ENCODE data around the gene ACAD11. TPM values are rescaled to one million over a fixed set of nuclear protein-coding genes. Genes with fewer than 3 reads are reported as not detected.

The ACAD11 gene
- total and polyA plus RNA-seq, 2 experiments from 2014 or later: 24.9 to 48.6 TPM

GRCh38 chr3:132517311-132517710 lies 142.3 kb downstream of the ACAD11 start:
- H3K4me1 ChIP-seq (ENCODE audit: insufficient read depth): no peaks in the 10 kb centered on the region
- H3K4me2 ChIP-seq: no peak overlapping the region
- H3K36me3 ChIP-seq (replicated peaks; ENCODE audit: insufficient read depth, low read depth): no peaks in the 10 kb centered on the region
- no peak overlapping the region for H2AFZ ChIP-seq
- no peaks in the 10 kb centered on the region for H3K79me2 ChIP-seq
- H3K9me3 ChIP-seq (ENCODE audit: low read depth): no peaks in the 10 kb centered on the region
- H3K9me2 ChIP-seq (replicated peaks; ENCODE audit: insufficient read depth): no peaks in the 10 kb centered on the region
- TF ChIP-seq CTCF (IDR thresholded peaks at IDR 0.05; ENCODE audit: poor library complexity): no peak
- TF ChIP-seq EZH2 (IDR thresholded peaks at IDR 0.05; ENCODE audit: borderline replicate concordance): no peak
- no peak for TF ChIP-seq EZH2phosphoT487 (IDR thresholded peaks at IDR 0.05; ENCODE audit: low read depth, severe bottlenecking, unreplicated experiment)
- no peak for DNase-seq (ENCODE audit: low spot score)
- H3K4me3 ChIP-seq: no peak overlapping the region
- no peaks in the 10 kb centered on the region for H4K20me1 ChIP-seq (ENCODE audit: insufficient read depth, poor library complexity, severe bottlenecking)
- WGBS (ENCODE audit: low lambda C conversion rate, missing lambda C conversion rate): 98% methylated on average over 2 of the region's 2 CpGs
- no peak overlapping the region for H3K27ac ChIP-seq
- no peaks in the 10 kb centered on the region for H3K27me3 ChIP-seq

- Histone ChIP-seq H3K4me1 (ENCODE audit: insufficient read depth) (no peaks in the 10 kb centered on the region), H3K79me2 (no peaks in the 10 kb centered on the region), H3K9me2 (replicated peaks; ENCODE audit: insufficient read depth) (no peaks in the 10 kb centered on the region), H3K4me3 (no peak overlapping the region), H3K4me2 (no peak overlapping the region), H4K20me1 (ENCODE audit: insufficient read depth, poor library complexity, severe bottlenecking) (no peaks in the 10 kb centered on the region), H3K36me3 (replicated peaks; ENCODE audit: insufficient read depth, low read depth) (peaks cover 8% of the 10 kb centered on the region), H3K27me3 (no peaks in the 10 kb centered on the region), H2AFZ (no peak overlapping the region), H3K27ac (no peak overlapping the region), H3K9me3 (ENCODE audit: low read depth) (no peaks in the 10 kb centered on the region)
- 96% methylated on average over 5 of the region's 5 CpGs for WGBS (ENCODE audit: low lambda C conversion rate, missing lambda C conversion rate)
- TF ChIP-seq EZH2phosphoT487 (IDR thresholded peaks at IDR 0.05; ENCODE audit: low read depth, severe bottlenecking, unreplicated experiment) (no peak), CTCF (IDR thresholded peaks at IDR 0.05; ENCODE audit: poor library complexity) (no peak), EZH2 (IDR thresholded peaks at IDR 0.05; ENCODE audit: borderline replicate concordance) (no peak)
- DNase-seq (ENCODE audit: low spot score): no peak
Measured at GRCh38 chr3:132513057-132513456, 146.6 kb downstream of the ACAD11 start.

GRCh38 chr3:132509506-132509905 lies 150.1 kb downstream of the ACAD11 start:
- H3K4me2 ChIP-seq: no peak overlapping the region
- no peak overlapping the region for H3K27ac ChIP-seq
- no peaks in the 10 kb centered on the region for H3K79me2 ChIP-seq
- H3K36me3 ChIP-seq (replicated peaks; ENCODE audit: insufficient read depth, low read depth): peaks cover 8% of the 10 kb centered on the region
- no peaks in the 10 kb centered on the region for H3K27me3 ChIP-seq
- TF ChIP-seq EZH2 (IDR thresholded peaks at IDR 0.05; ENCODE audit: borderline replicate concordance): no peak
- no peak for TF ChIP-seq EZH2phosphoT487 (IDR thresholded peaks at IDR 0.05; ENCODE audit: low read depth, severe bottlenecking, unreplicated experiment)
- no peak for TF ChIP-seq CTCF (IDR thresholded peaks at IDR 0.05; ENCODE audit: poor library complexity)
- 96% methylated on average over 1 of the region's 1 CpG for WGBS (ENCODE audit: low lambda C conversion rate, missing lambda C conversion rate)
- H3K4me1 ChIP-seq (ENCODE audit: insufficient read depth): no peaks in the 10 kb centered on the region
- H2AFZ ChIP-seq: no peak overlapping the region
- no peak for DNase-seq (ENCODE audit: low spot score)
- H3K9me3 ChIP-seq (ENCODE audit: low read depth): no peaks in the 10 kb centered on the region
- no peaks in the 10 kb centered on the region for H4K20me1 ChIP-seq (ENCODE audit: insufficient read depth, poor library complexity, severe bottlenecking)
- no peak overlapping the region for H3K4me3 ChIP-seq
- H3K9me2 ChIP-seq (replicated peaks; ENCODE audit: insufficient read depth): no peaks in the 10 kb centered on the region

GRCh38 chr3:132509096-132509495 lies 150.5 kb downstream of the ACAD11 start:
- Histone ChIP-seq H3K4me2 (no peak overlapping the region), H2AFZ (no peak overlapping the region), H3K27me3 (no peaks in the 10 kb centered on the region), H3K9me3 (ENCODE audit: low read depth) (no peaks in the 10 kb centered on the region), H3K36me3 (replicated peaks; ENCODE audit: insufficient read depth, low read depth) (peaks cover 8% of the 10 kb centered on the region), H3K4me3 (no peak overlapping the region), H3K79me2 (no peaks in the 10 kb centered on the region), H3K9me2 (replicated peaks; ENCODE audit: insufficient read depth) (no peaks in the 10 kb centered on the region), H3K27ac (no peak overlapping the region), H4K20me1 (ENCODE audit: insufficient read depth, poor library complexity, severe bottlenecking) (no peaks in the 10 kb centered on the region), H3K4me1 (ENCODE audit: insufficient read depth) (no peaks in the 10 kb centered on the region)
- 100% methylated on average over 1 of the region's 1 CpG for WGBS (ENCODE audit: low lambda C conversion rate, missing lambda C conversion rate)
- no peak for TF ChIP-seq EZH2phosphoT487 (IDR thresholded peaks at IDR 0.05; ENCODE audit: low read depth, severe bottlenecking, unreplicated experiment)
- TF ChIP-seq EZH2 (IDR thresholded peaks at IDR 0.05; ENCODE audit: borderline replicate concordance): no peak
- TF ChIP-seq CTCF (IDR thresholded peaks at IDR 0.05; ENCODE audit: poor library complexity): no peak
- DNase-seq (ENCODE audit: low spot score): no peak

All from hepatocyte (in vitro differentiated cells).